HCT116 (cell line): Measurements from ENCODE around the gene ZNF544. TPM values are rescaled to one million over a fixed set of nuclear protein-coding genes. Genes with fewer than 3 reads are reported as not detected.
A peak's percentile ranks its signal among the peaks of the same experiment; 100 is the strongest.

Experiments
- ATAC-seq: fragments of 200-7000 bp; cut with Tn5 transposase; 2 replicates; pipeline ENCODE4 v1.9.1; 2020; ENCODE audit warnings: mild to moderate bottlenecking, moderate library complexity
- BruUV-seq: library from RNA; stranded (reverse); fragments of 400-500 nt; replicated peaks from 2 replicates; lab custom pipeline; 2021; lab: Mats Ljungman, UMichigan
- CTCF ChIA-PET: fragments of 300-600 bp; sonication (Branson Sonifier 250); formaldehyde crosslinking; loops from one replicate; lab custom pipeline; 2021; ENCODE audit warnings: antibody characterized with exemption; lab: Charles Lee
- POLR2A ChIA-PET: fragments of 300-600, 350-600 bp; sonication (Branson Sonifier 250); formaldehyde crosslinking; loops from one replicate; lab custom pipeline; 2021; ENCODE audit warnings: antibody characterized with exemption; lab: Charles Lee
- RAD21 ChIA-PET, 2 experiments: fragments of 300-600 bp; sonication (Branson Sonifier 250); formaldehyde crosslinking; loops; one replicate each; lab custom pipeline; 2023; ENCODE audit warnings: low total read pairs in 2 of 2; ENCODE audit not compliant: uncharacterized antibody in 2 of 2, unreplicated experiment in 2 of 2, low non-redundant PET in 1 of 2; lab: Charles Lee
- DNase-seq: peaks from one replicate; pipeline ENCODE4 v3.0.0-alpha.2; 2010; ENCODE audit warnings: low read depth, low spot score
- H2AFZ ChIP-seq: fragments of 200-600 bp; shearing (Covaris generic), sonication (generic); 2 replicates; pipeline ENCODE4 v1.6.1; 2017; ENCODE audit warnings: low read depth, mixed run types, mixed read lengths, antibody characterized with exemption, low read length; ENCODE audit not compliant: poor library complexity, severe bottlenecking
- H3K27ac ChIP-seq: 2 replicates; pipeline ENCODE4 v1.5.1; 2012; ENCODE audit warnings: low read depth, low read length
- H3K27me3 ChIP-seq: fragments of 200-600 bp; sonication (generic); 2 replicates; pipeline ENCODE4 v1.6.1; 2016; ENCODE audit warnings: mixed run types, low read length, mixed read lengths; ENCODE audit not compliant: insufficient read depth
- H3K36me3 ChIP-seq, 2 experiments: fragments of 200-500 bp in 1 of 2; fragments of 200-600 bp in 1 of 2; sonication (Bioruptor generic) in 1 of 2; sonication (generic) in 1 of 2; 2 replicates each; pipeline versions ENCODE4 v1.5.1 to v1.6.1; 2014 to 2016; ENCODE audit warnings: low read length in 2 of 2, inconsistent platforms in 1 of 2, mixed read lengths in 1 of 2, mixed run types in 1 of 2; ENCODE audit not compliant: insufficient read depth in 2 of 2, control insufficient read depth in 1 of 2
- H3K4me1 ChIP-seq, 2 experiments: fragments of 200-600 bp in 1 of 2; sonication (generic) in 1 of 2; 2 replicates each; pipeline versions ENCODE4 v1.5.1 to v1.6.1; 2012 to 2017; ENCODE audit warnings: low read length in 2 of 2, inconsistent platforms in 1 of 2, mild to moderate bottlenecking in 1 of 2, mixed read lengths in 1 of 2, mixed run types in 1 of 2, moderate library complexity in 1 of 2; ENCODE audit not compliant: insufficient read depth in 2 of 2, control insufficient read depth in 1 of 2
- H3K4me2 ChIP-seq: fragments of 200-600 bp; sonication (generic); 2 replicates; pipeline ENCODE4 v1.6.1; 2017; ENCODE audit warnings: mixed run types, low read length, mixed read lengths
- H3K4me3 ChIP-seq, 2 experiments: fragments of 200-600 bp in 1 of 2; sonication (generic) in 1 of 2; replicated peaks in 1 of 2; 2 replicates each; pipeline ENCODE4 v1.5.1; 2011 to 2016; ENCODE audit warnings: low read length in 2 of 2, control low read depth in 1 of 2, low read depth in 1 of 2, mild to moderate bottlenecking in 1 of 2, mixed read lengths in 1 of 2, mixed run types in 1 of 2
- H3K79me2 ChIP-seq: fragments of 200-600 bp; sonication (generic); 2 replicates; pipeline ENCODE4 v1.6.1; 2017; ENCODE audit warnings: mild to moderate bottlenecking, mixed run types, low read length, moderate library complexity, mixed read lengths; ENCODE audit not compliant: insufficient read depth
- H3K9ac ChIP-seq: fragments of 200-600 bp; sonication (generic); 2 replicates; pipeline ENCODE4 v1.6.1; 2016; ENCODE audit warnings: low read length, mixed read lengths
- H3K9me2 ChIP-seq: fragments of 200-600 bp; sonication (generic), shearing (Covaris generic); 2 replicates; pipeline ENCODE4 v1.6.1; 2017; ENCODE audit warnings: mixed run types, mild to moderate bottlenecking, moderate library complexity; ENCODE audit not compliant: insufficient read depth
- H3K9me3 ChIP-seq, 2 experiments: fragments of 200-500 bp in 1 of 2; fragments of 200-600 bp in 1 of 2; sonication (Bioruptor generic) in 1 of 2; sonication (generic) in 1 of 2; 2 replicates each; pipeline ENCODE4 v1.6.1; 2014 to 2017; ENCODE audit warnings: low read length in 2 of 2, mixed read lengths in 2 of 2, inconsistent platforms in 1 of 2, low read depth in 1 of 2, mild to moderate bottlenecking in 1 of 2, mixed run types in 1 of 2, moderate library complexity in 1 of 2; ENCODE audit not compliant: control insufficient read depth in 1 of 2, insufficient read depth in 1 of 2
- H4K20me1 ChIP-seq: fragments of 200-600 bp; sonication (generic), shearing (Covaris generic); 2 replicates; pipeline ENCODE4 v1.6.1; 2017; ENCODE audit warnings: mixed run types, mild to moderate bottlenecking, moderate library complexity; ENCODE audit not compliant: insufficient read depth
- CTCF ChIP-seq, 3 experiments: fragments of 200-600 bp in 1 of 3; sonication (generic) in 1 of 3; IDR thresholded peaks in 2 of 3; conservative IDR thresholded peaks in 1 of 3; 2 replicates each; pipeline ENCODE4 v1.5.1; 2012 to 2017; ENCODE audit warnings: low read depth in 2 of 3, low read length in 2 of 3, antibody characterized with exemption in 1 of 3, borderline replicate concordance in 1 of 3, control low read depth in 1 of 3, mild to moderate bottlenecking in 1 of 3, mixed read lengths in 1 of 3, mixed run types in 1 of 3, moderate library complexity in 1 of 3; ENCODE audit not compliant: insufficient read depth in 1 of 3
- ELF1 ChIP-seq: IDR thresholded peaks from 2 replicates; pipeline ENCODE4 v1.6.1; 2012; ENCODE audit warnings: low read depth, borderline replicate concordance
- EZH2phosphoT487 ChIP-seq: fragments of 200-600 bp; IDR thresholded peaks from 2 replicates; pipeline ENCODE4 v1.6.1; 2018; ENCODE audit warnings: antibody characterized with exemption, borderline replicate concordance
- JUND ChIP-seq: IDR thresholded peaks from 2 replicates; pipeline ENCODE4 v1.6.1; 2012
- RAD21 ChIP-seq: IDR thresholded peaks from 2 replicates; pipeline ENCODE4 v1.6.1; 2012; ENCODE audit warnings: low read depth, mild to moderate bottlenecking
- REST ChIP-seq: IDR thresholded peaks from 2 replicates; pipeline ENCODE4 v1.6.1; 2012; ENCODE audit warnings: low read depth
- SIN3A ChIP-seq: IDR thresholded peaks from 2 replicates; pipeline ENCODE4 v1.6.1; 2012; ENCODE audit warnings: low read depth
- SP1 ChIP-seq: IDR thresholded peaks from 2 replicates; pipeline ENCODE4 v1.6.1; 2012; ENCODE audit warnings: low read depth
- SRF ChIP-seq: IDR thresholded peaks from 2 replicates; pipeline ENCODE4 v1.6.1; 2012; ENCODE audit warnings: low read depth
- TCF7L2 ChIP-seq: IDR thresholded peaks from 2 replicates; pipeline ENCODE4 v1.7.0; 2011; ENCODE audit warnings: borderline replicate concordance, inconsistent platforms; ENCODE audit not compliant: insufficient read depth, insufficient read length; ENCODE audit errors: extremely low read depth
- ZFX ChIP-seq: fragments of 450-650 bp; IDR thresholded peaks from 2 replicates; pipeline ENCODE4 v1.6.1; 2017
- ZNF274 ChIP-seq: fragments of 200-500 bp; sonication (Bioruptor generic); IDR thresholded peaks from 2 replicates; pipeline ENCODE4 v1.6.1; 2014; ENCODE audit warnings: mild to moderate bottlenecking, low read depth, low read length, inconsistent platforms
- intact Hi-C: fragments of 100-400 bp; cut with micrococcal nuclease; formaldehyde crosslinking; loops from 2 replicates; pipeline ENCODE4 v1.10.0; 2022
- total RNA-seq: library from RNA; stranded (reverse); gene quantifications from one replicate; pipeline ENCODE4 v1.2.1, GENCODE V29; 2021; ENCODE audit not compliant: unreplicated experiment

ZNF544 gene
- total RNA-seq, 1 experiment from 2014 or later, result 46.3 TPM

GRCh38 chr19:58304255-58304654, 75.5 kb downstream of the ZNF544 start (continued):
- TF ChIP-seq REST (no peak), TCF7L2 (no peak), CTCF (IDR thresholded peaks at IDR 0.05 in 2 of 3, conservative IDR thresholded peaks at IDR 0.05 in 1 of 3; ENCODE audit: borderline replicate concordance in 1 of 3, insufficient read depth in 1 of 3, low read depth in 2 of 3, low read length in 2 of 3) (no peak), RAD21 (no peak), ZNF274 (no peak), SP1 (no peak), JUND (no peak), SIN3A (no peak)

DNA sequence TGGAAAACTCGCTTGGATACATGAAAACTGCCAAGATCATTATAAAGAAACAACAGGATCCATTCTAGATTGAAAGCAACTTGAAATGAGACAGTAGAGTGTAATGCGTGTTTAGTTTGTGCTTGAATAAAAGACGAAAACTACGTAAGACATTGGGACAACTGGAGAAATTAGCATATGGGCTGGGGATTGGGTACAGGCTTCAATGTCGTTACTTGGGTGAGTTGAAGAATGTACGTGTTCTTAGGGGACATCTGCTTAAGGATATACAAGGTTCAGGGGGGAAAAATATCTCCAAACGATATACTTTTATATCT, 76.0 kb downstream of the ZNF544 start:
- Histone ChIP-seq H3K4me3 (peak overlapping the region; percentile 92 to 93), H3K9me3 (no peaks in the 10 kb centered on the region; a peak in 1 of 4 replicates), H3K9me2 (no peaks in the 10 kb centered on the region), H3K4me2 (peak overlapping the region; percentile 80), H3K27ac (peak overlapping the region; percentile 11; the same call in 1 of the 2 replicates), H3K4me1 (peaks cover 5 to 15% of the 10 kb centered on the region in 2 experiments; a peak in 3 of 4 replicates), H4K20me1 (no peaks in the 10 kb centered on the region), H3K36me3 (peaks cover 15 to 41% of the 10 kb centered on the region in 2 experiments), H2AFZ (no peak overlapping the region), H3K27me3 (no peaks in the 10 kb centered on the region), H3K9ac (no peak overlapping the region), H3K79me2 (peaks cover 43% of the 10 kb centered on the region)
- intact Hi-C loops, result loop anchor here (1.0 to 5.0 kb wide), 2 partner anchors 22 to 77 kb away; partner anchors contain the start of genes ZNF544 and ZSCAN22
- POLR2A ChIA-PET, result interaction anchor here (0.6 kb wide), 1 partner anchor 22 kb away, joined by 4 read pairs; the partner anchor contains the start of gene ZSCAN22
- CTCF ChIA-PET, result no interaction called here
- no TSS peak for BruUV-seq
- TF ChIP-seq SRF, result no peak
- no peak for TF ChIP-seq ZFX
- TF ChIP-seq EZH2phosphoT487, result no peak
- TF ChIP-seq TCF7L2, result no peak
- TF ChIP-seq ELF1, result no peak
- RAD21 ChIA-PET, result no interaction called here
- peak; percentile 5 for ATAC-seq
- no peak for DNase-seq
